CD4-positive, alpha-beta memory T cell (primary cell): ENCODE data around the gene FCF1. TPM values are rescaled to one million over a fixed set of nuclear protein-coding genes. Genes with fewer than 3 reads are reported as not detected.

ENCODE experiments used
- CTCF ChIA-PET: fragments of 350-600 bp; sonication (Branson Sonifier 250); formaldehyde crosslinking; loops from one replicate; lab custom pipeline; 2021; ENCODE audit warnings: inconsistent platforms; ENCODE audit not compliant: partially characterized antibody; lab: Charles Lee
- POLR2A ChIA-PET: fragments of 350-600 bp; sonication (Branson Sonifier 250); formaldehyde crosslinking; loops from one replicate; lab custom pipeline; 2021; ENCODE audit not compliant: partially characterized antibody; lab: Charles Lee
- DNase-seq, 5 donors: peaks; one replicate each; pipeline versions ENCODE4 v3.0.0 to v3.0.0-alpha.2; 2020 to 2022; ENCODE audit warnings: mixed read lengths in 1 of 5
- H3K27ac ChIP-seq: one replicate; pipeline ENCODE4 v1.7.0; 2013; ENCODE audit warnings: low read depth, low read length
- H3K27me3 ChIP-seq: 2 replicates; pipeline ENCODE4 v1.7.0; 2013; ENCODE audit warnings: mild to moderate bottlenecking, low read length, moderate library complexity; ENCODE audit not compliant: insufficient read depth
- H3K36me3 ChIP-seq: 2 replicates; pipeline ENCODE4 v1.7.0; 2013; ENCODE audit warnings: mild to moderate bottlenecking, low read length, moderate library complexity; ENCODE audit not compliant: insufficient read depth
- H3K4me1 ChIP-seq: 2 replicates; pipeline ENCODE4 v1.7.0; 2013; ENCODE audit warnings: mild to moderate bottlenecking, low read length, moderate library complexity; ENCODE audit not compliant: insufficient read depth
- H3K4me3 ChIP-seq, 2 donors: one replicate each; pipeline ENCODE4 v1.7.0; 2013; ENCODE audit warnings: low read length in 2 of 2, mild to moderate bottlenecking in 1 of 2
- H3K9me3 ChIP-seq, 2 donors: one replicate each; pipeline ENCODE4 v1.7.0; 2013; ENCODE audit warnings: low read length in 2 of 2, control low read depth in 1 of 2; ENCODE audit not compliant: control insufficient read depth in 1 of 2
- H3K27ac Mint-ChIP-seq, 7 donors: one replicate each; pipeline ENCODE4 v1.8.0; 2020 to 2021; ENCODE audit warnings: mixed read lengths in 7 of 7, mild to moderate bottlenecking in 6 of 7, inconsistent platforms in 3 of 7, moderate library complexity in 3 of 7
- H3K27me3 Mint-ChIP-seq, 2 donors: one replicate each; pipeline ENCODE4 v1.8.0; 2020 to 2021; ENCODE audit warnings: mixed read lengths in 2 of 2
- H3K36me3 Mint-ChIP-seq, 2 donors: one replicate each; pipeline ENCODE4 v1.8.0; 2020 to 2021; ENCODE audit warnings: mixed read lengths in 2 of 2, inconsistent platforms in 1 of 2, mild to moderate bottlenecking in 1 of 2
- H3K4me1 Mint-ChIP-seq, 4 donors: one replicate each; pipeline ENCODE4 v1.8.0; 2020 to 2021; ENCODE audit warnings: mixed read lengths in 4 of 4, mild to moderate bottlenecking in 1 of 4
- H3K4me3 Mint-ChIP-seq, 8 donors: one replicate each; pipeline ENCODE4 v1.8.0; 2020 to 2021; ENCODE audit warnings: mixed read lengths in 8 of 8, mild to moderate bottlenecking in 7 of 8, moderate library complexity in 6 of 8, inconsistent platforms in 3 of 8
- H3K9me3 Mint-ChIP-seq, 8 donors: one replicate each; pipeline ENCODE4 v1.8.0; 2020 to 2021; ENCODE audit warnings: mixed read lengths in 8 of 8, mild to moderate bottlenecking in 5 of 8, inconsistent platforms in 3 of 8, moderate library complexity in 1 of 8
- intact Hi-C: fragments of 100-400 bp; cut with micrococcal nuclease; formaldehyde crosslinking; loops from one replicate; pipeline ENCODE4 v1.15.1; 2023
- polyA plus RNA-seq, 2 donors: library from polyadenylated mRNA; unstranded; fragments of 300-500 nt; fragmentation: Illumina TruSeq; gene quantifications; one replicate each; pipeline ENCODE4 v1.2.3, GENCODE V29; 2021
- total RNA-seq, 2 experiments: library from RNA; stranded (reverse); gene quantifications; one replicate each; pipeline ENCODE4 v1.2.3, GENCODE V29; 2021

The FCF1 gene
- total and polyA plus RNA-seq, 4 experiments from 2014 or later, result 28.6 to 57.9 (median 46.5) TPM

DNA sequence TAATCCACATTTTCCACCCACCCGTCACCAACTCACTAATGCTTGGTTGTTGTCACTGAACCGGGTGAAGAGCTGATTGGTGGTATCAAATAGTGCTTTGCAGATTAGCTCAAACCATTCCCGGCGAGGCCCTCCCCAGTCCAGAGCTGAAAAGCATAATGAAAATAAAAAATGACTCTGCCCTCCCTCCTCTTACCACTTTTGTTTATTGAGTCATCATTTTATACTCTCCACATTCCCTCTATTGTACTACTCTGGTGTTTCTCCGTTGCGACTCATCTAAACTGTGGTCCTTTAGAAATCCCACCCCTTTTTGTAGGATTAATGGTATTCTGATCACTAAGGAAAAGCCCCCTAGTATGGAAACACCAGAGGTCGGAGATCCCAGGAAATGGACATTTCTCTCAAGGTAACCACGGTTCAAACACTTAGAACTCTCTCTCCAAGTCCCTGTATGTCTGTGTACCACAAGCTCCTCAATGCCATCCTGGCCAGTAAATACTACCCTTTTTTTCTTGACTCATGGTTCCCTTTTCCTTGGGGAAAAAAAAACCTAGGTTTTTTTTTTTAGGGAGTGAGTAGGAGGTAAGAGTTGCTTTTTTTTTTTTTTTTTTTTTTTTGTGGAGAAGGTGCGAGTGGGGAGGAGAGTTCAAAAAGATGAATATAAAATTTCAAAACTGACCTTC, 42.1 kb upstream of the FCF1 start:
- intact Hi-C loops, result no loop called here
- CTCF ChIA-PET, result interaction anchor here (0.6 to 1.7 kb wide), 4 partner anchors 58 to 132 kb away, joined by 3 to 6 read pairs (median 4); partner anchors contain the start of gene LTBP2

DNA sequence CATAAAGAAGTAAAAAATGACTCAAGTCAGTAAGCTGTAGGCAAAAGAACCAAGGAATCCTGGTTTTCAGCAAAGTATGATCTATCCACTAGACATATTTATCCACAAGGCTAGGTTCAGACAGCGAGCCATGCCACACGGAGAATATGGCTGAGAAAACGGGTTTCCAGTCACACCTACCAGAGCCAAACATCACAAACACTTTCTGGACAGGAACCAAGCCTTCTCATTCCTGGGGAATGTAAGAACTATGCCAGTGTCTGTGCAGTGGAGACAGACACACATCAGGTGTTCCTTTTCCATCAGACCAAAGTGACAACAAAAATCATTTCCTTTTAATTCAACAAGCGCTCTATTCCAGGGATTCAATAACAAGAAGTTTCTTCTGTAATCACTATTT, 41.2 kb upstream of the FCF1 start:
- no peaks in the 10 kb centered on the region for H3K27me3 ChIP-seq
- peaks cover 69 to 90% of the 10 kb centered on the region in 2 donors for H3K36me3 Mint-ChIP-seq
- no peaks in the 10 kb centered on the region for H3K4me1 ChIP-seq
- H3K9me3 ChIP-seq, result no peaks in the 10 kb centered on the region
- no peaks in the 10 kb centered on the region for H3K9me3 Mint-ChIP-seq
- peaks cover 0 to 2% (median 0%) of the 10 kb centered on the region in 4 donors for H3K4me1 Mint-ChIP-seq
- peaks cover 74% of the 10 kb centered on the region for H3K36me3 ChIP-seq
- no peak for DNase-seq
- POLR2A ChIA-PET, result no interaction called here
- no peak overlapping the region for H3K27ac Mint-ChIP-seq
- no peak overlapping the region for H3K27ac ChIP-seq
- no peaks in the 10 kb centered on the region for H3K27me3 Mint-ChIP-seq
- no peak overlapping the region for H3K4me3 ChIP-seq
- no peak overlapping the region for H3K4me3 Mint-ChIP-seq
- intact Hi-C loops, result no loop called here
- CTCF ChIA-PET, result interaction anchor here (0.7 kb wide), 1 partner anchor 63 kb away, joined by 3 read pairs; no protein-coding TSS in a partner anchor

More for the DNA sequence above, 42.1 kb upstream of the FCF1 start:
- Histone ChIP-seq H3K9me3 (no peaks in the 10 kb centered on the region), H3K27ac (no peak overlapping the region), H3K4me1 (no peaks in the 10 kb centered on the region), H3K36me3 (peaks cover 67% of the 10 kb centered on the region), H3K27me3 (no peaks in the 10 kb centered on the region), H3K4me3 (no peak overlapping the region)
- POLR2A ChIA-PET, result no interaction called here
- Mint-ChIP-seq H3K27ac (no peak overlapping the region), H3K9me3 (no peaks in the 10 kb centered on the region), H3K36me3 (peaks cover 66 to 90% of the 10 kb centered on the region in 2 donors), H3K4me1 (no peaks in the 10 kb centered on the region), H3K4me3 (no peak overlapping the region), H3K27me3 (no peaks in the 10 kb centered on the region)
- DNase-seq, result no peak

DNA sequence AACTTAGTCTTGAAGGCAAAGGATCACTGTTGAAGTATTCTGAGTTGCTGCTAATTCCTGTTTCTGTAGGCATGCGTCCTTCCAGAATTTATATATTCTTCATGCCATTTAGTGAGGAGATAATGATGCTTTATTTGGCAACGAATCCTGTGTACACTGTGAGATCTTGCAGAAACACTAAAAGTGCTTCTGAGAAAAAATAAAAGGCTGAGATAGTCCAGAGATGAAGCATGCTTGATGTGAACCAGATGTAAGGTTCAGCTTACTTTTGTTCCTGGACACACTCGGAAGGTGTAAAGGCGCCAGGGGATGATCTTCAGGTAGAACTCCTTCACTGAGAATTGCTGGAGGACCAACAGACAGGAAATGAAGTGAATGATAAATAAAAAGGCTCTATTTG, 39.2 kb upstream of the FCF1 start:
- intact Hi-C loops, result no loop called here

DNA sequence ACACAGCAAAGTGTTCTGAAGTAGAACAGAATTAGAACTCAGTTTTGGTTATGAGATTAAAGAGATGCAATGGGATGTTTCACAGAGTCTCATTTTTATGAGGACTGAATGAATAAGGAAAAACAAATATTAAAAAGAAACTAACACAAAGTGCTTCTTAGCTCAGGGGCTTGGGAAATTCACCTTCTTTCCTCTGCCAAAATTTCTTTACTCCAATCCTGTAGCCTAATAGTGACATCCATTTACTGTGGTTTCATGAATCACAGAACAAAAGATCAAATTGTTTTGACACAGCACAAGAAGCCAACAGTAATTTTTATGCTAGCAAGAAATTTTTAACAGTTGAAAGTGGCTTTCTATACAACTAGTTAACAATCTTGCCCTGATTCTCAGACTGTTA, 37.7 kb upstream of the FCF1 start:
- Mint-ChIP-seq H3K4me3 (no peak overlapping the region), H3K9me3 (no peaks in the 10 kb centered on the region), H3K27ac (peak overlapping the region in 2 of 7 donors; percentile 65 to 66), H3K27me3 (no peaks in the 10 kb centered on the region), H3K36me3 (peaks cover 47 to 71% of the 10 kb centered on the region in 2 donors), H3K4me1 (peaks cover 0 to 2% (median 0%) of the 10 kb centered on the region in 4 donors)
- no peak overlapping the region for H3K4me3 ChIP-seq
- H3K27me3 ChIP-seq, result no peaks in the 10 kb centered on the region
- no peaks in the 10 kb centered on the region for H3K4me1 ChIP-seq
- intact Hi-C loops, result no loop called here
- H3K9me3 ChIP-seq, result no peaks in the 10 kb centered on the region
- POLR2A ChIA-PET, result no interaction called here
- CTCF ChIA-PET, result no interaction called here
- no peak overlapping the region for H3K27ac ChIP-seq
- DNase-seq, result no peak
- H3K36me3 ChIP-seq, result peaks cover 50% of the 10 kb centered on the region

More for the DNA sequence above, 39.2 kb upstream of the FCF1 start:
- H3K4me3 Mint-ChIP-seq, result no peak overlapping the region
- no peaks in the 10 kb centered on the region for H3K9me3 Mint-ChIP-seq
- peaks cover 60% of the 10 kb centered on the region for H3K36me3 ChIP-seq
- H3K4me1 ChIP-seq, result no peaks in the 10 kb centered on the region
- H3K27ac Mint-ChIP-seq, result peak overlapping the region in 1 of 7 donors; percentile 36
- no peaks in the 10 kb centered on the region for H3K9me3 ChIP-seq
- ChIA-PET CTCF (no interaction called here), POLR2A (no interaction called here)
- DNase-seq, result no peak
- no peaks in the 10 kb centered on the region for H3K27me3 Mint-ChIP-seq
- no peaks in the 10 kb centered on the region for H3K27me3 ChIP-seq
- no peak overlapping the region for H3K27ac ChIP-seq
- peaks cover 0 to 2% (median 0%) of the 10 kb centered on the region in 4 donors for H3K4me1 Mint-ChIP-seq
- H3K4me3 ChIP-seq, result no peak overlapping the region
- peaks cover 56 to 79% of the 10 kb centered on the region in 2 donors for H3K36me3 Mint-ChIP-seq

DNA sequence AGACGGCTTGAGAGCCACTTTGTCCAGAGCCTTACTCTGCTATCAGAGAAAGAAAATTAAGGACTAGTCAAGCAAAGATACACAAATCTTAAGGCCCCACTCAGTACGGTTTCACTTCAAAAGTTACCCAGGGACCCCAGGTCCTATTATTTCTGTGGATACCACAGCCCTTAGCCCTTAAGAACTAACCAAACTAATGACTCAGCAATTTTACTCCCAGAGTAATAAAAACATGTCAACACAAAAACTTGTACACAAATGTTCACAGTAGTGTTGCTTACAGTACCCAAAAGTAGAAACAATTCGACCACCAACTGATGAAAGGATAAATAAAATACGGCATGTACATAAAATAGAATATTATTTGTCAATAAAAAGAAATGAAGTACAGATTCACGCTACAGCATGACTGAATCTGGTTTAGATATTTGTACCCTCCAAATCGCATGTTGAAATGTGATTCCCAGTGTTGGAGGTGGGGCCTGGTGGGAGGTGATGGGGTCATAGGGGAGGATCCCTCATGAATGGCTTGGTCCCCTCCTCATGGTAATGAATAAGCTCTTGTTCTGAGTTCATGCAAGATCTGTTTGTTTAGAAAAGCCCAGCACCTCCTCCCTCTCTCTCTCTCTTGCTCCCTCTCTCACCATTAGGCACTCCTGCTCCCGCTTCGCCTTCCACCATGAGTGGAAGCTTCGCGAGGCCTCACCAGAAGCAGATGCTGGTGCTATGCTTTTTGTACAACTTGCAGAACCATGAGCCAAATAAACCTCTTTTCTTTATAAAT, 30.6 kb upstream of the FCF1 start:
- Mint-ChIP-seq H3K36me3 (peaks cover 35 to 68% of the 10 kb centered on the region in 2 donors), H3K4me3 (no peak overlapping the region), H3K4me1 (peaks cover 3 to 16% (median 6%) of the 10 kb centered on the region in 4 donors), H3K27ac (peak overlapping the region in 3 of 7 donors; percentile 17 to 54 (median 37)), H3K9me3 (no peaks in the 10 kb centered on the region), H3K27me3 (no peaks in the 10 kb centered on the region)
- DNase-seq, result no peak
- Histone ChIP-seq H3K27ac (no peak overlapping the region), H3K4me1 (no peaks in the 10 kb centered on the region), H3K27me3 (no peaks in the 10 kb centered on the region), H3K9me3 (no peaks in the 10 kb centered on the region), H3K4me3 (no peak overlapping the region), H3K36me3 (peaks cover 20% of the 10 kb centered on the region)
- intact Hi-C loops, result loop anchor here (10.0 kb wide), 1 partner anchor 132 kb away; no protein-coding TSS in a partner anchor
- ChIA-PET POLR2A (no interaction called here), CTCF (no interaction called here)

DNA sequence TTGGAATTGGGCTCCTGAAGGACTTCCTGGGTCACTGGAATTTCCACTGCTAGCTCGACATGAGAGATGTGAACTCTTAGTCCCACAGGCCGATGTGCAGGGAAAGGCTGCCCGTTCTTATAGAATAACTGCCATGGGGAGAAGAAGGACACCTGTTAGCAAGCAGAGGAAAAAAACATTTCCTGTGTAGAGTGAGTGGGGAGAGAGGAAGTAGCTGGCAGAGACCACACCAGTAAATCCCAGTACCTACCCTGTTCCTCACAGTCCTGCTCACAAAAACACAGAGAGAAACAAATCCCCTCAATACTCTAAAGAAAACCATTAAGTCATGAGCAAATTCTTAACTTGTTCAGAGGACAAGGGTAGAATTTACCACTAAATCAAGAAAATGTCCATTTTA, 29.5 kb upstream of the FCF1 start:
- POLR2A ChIA-PET, result no interaction called here

DNA sequence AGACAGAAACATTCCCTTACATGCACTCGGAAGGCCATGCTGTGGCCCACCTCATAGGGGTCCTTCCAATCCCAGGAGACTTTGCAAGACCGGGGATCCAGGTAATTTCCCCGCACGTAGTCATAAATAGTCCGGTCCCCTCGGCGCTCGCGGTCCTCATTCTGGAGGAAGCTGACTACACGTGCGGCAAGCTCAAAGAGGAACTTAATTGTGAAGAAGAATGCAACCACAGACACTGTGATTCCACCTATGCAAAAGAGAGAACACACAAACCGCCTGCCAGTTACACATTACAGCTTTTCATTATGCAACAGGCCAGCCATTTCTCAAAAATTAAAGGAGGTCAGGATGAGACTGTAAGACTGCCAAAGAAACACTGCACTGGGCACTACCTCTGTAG, 28.5 kb upstream of the FCF1 start:
- H3K9me3 Mint-ChIP-seq, result no peaks in the 10 kb centered on the region
- intact Hi-C loops, result loop anchor here (10.0 kb wide), 1 partner anchor 130 kb away; no protein-coding TSS in a partner anchor
- peaks cover 45 to 72% of the 10 kb centered on the region in 2 donors for H3K36me3 Mint-ChIP-seq
- H3K36me3 ChIP-seq, result peaks cover 24% of the 10 kb centered on the region
- no peak overlapping the region for H3K4me3 ChIP-seq
- H3K4me1 ChIP-seq, result no peaks in the 10 kb centered on the region
- H3K27ac Mint-ChIP-seq, result peak overlapping the region in 3 of 7 donors; percentile 14 to 43 (median 26)
- H3K27me3 Mint-ChIP-seq, result no peaks in the 10 kb centered on the region
- no peak overlapping the region for H3K27ac ChIP-seq
- no peaks in the 10 kb centered on the region for H3K9me3 ChIP-seq
- ChIA-PET POLR2A (no interaction called here), CTCF (interaction anchor here (1.0 to 1.2 kb wide), 4 partner anchors 21 to 75 kb away, joined by 3 to 5 read pairs (median 3); partner anchors contain the start of gene LTBP2)
- H3K4me3 Mint-ChIP-seq, result no peak overlapping the region
- peaks cover 6 to 16% (median 10%) of the 10 kb centered on the region in 4 donors for H3K4me1 Mint-ChIP-seq
- DNase-seq, result no peak
- no peaks in the 10 kb centered on the region for H3K27me3 ChIP-seq

More for the DNA sequence above, 29.5 kb upstream of the FCF1 start:
- Mint-ChIP-seq H3K36me3 (peaks cover 37 to 72% of the 10 kb centered on the region in 2 donors), H3K27ac (peak overlapping the region in 5 of 7 donors; percentile 15 to 79 (median 69)), H3K27me3 (no peaks in the 10 kb centered on the region), H3K4me3 (no peak overlapping the region), H3K9me3 (no peaks in the 10 kb centered on the region), H3K4me1 (peaks cover 5 to 16% (median 7%) of the 10 kb centered on the region in 4 donors)
- no peak overlapping the region for H3K4me3 ChIP-seq
- no peak overlapping the region for H3K27ac ChIP-seq
- H3K4me1 ChIP-seq, result no peaks in the 10 kb centered on the region
- H3K36me3 ChIP-seq, result peaks cover 24% of the 10 kb centered on the region
- CTCF ChIA-PET, result interaction anchor here (1.0 kb wide), 1 partner anchor 65 kb away, joined by 5 read pairs; no protein-coding TSS in a partner anchor
- intact Hi-C loops, result loop anchor here (10.0 kb wide), 1 partner anchor 131 kb away; no protein-coding TSS in a partner anchor
- H3K27me3 ChIP-seq, result no peaks in the 10 kb centered on the region
- DNase-seq, result no peak
- H3K9me3 ChIP-seq, result no peaks in the 10 kb centered on the region
